ENCODE measurements around the gene PDPK1.

Gene PDPK1

GRCh38 chr16:2507665-2508064 is 30.2 kb upstream of the PDPK1 start:
- peak in 1 of 2 donors; percentile 54 for DNase-seq

GRCh38 chr16:2508722-2509400 is 29.0 kb upstream of the PDPK1 start:
- DNase-seq = no peak

GRCh38 chr16:2511128-2511800 is 26.6 kb upstream of the PDPK1 start:
- no peak for DNase-seq

GRCh38 chr16:2511996-2512734 is 25.7 kb upstream of the PDPK1 start:
- no peak for DNase-seq

- DNase-seq = peak; percentile 38
These were observed 25.0 kb upstream of the PDPK1 start for GRCh38 chr16:2512735-2513404.

GRCh38 chr16:2513405-2514332 is 24.2 kb upstream of the PDPK1 start, which contains the start of gene ATP6V0C:
Gene ATP6V0C, plus strand, starts transcription at chr16:2513952. Its CDS starts 152 bp downstream, at chr16:2514104.
- DNase-seq = peak; percentile 94

- DNase-seq = peak; percentile 54 to 56
These were observed 23.3 kb upstream of the PDPK1 start for GRCh38 chr16:2514333-2515179.

GRCh38 chr16:2515180-2515851 is 22.5 kb upstream of the PDPK1 start:
- DNase-seq = no peak

- DNase-seq = peak in 1 of 2 donors; percentile 50
These were observed 21.2 kb upstream of the PDPK1 start for GRCh38 chr16:2516391-2517240.

- no peak for DNase-seq
These were observed 19.7 kb upstream of the PDPK1 start for GRCh38 chr16:2517954-2518605.

- DNase-seq = no peak
These were observed 18.8 kb upstream of the PDPK1 start for GRCh38 chr16:2518823-2519710.

GRCh38 chr16:2519711-2520080 is 18.1 kb upstream of the PDPK1 start:
- DNase-seq = no peak

- DNase-seq = peak; percentile 90 to 92
These were observed 17.6 kb upstream of the PDPK1 start, which contains the start of gene AMDHD2 for GRCh38 chr16:2520097-2520783. Gene AMDHD2, plus strand, starts transcription at chr16:2520371. Its CDS starts 88 bp downstream, at chr16:2520459.

GRCh38 chr16:2520784-2521531 is 16.9 kb upstream of the PDPK1 start:
- peak; percentile 84 to 86 for DNase-seq

- DNase-seq = no peak
These were observed 14.0 kb upstream of the PDPK1 start for GRCh38 chr16:2523801-2524231.

- DNase-seq = no peak
These were observed 13.4 kb upstream of the PDPK1 start for GRCh38 chr16:2524339-2524938.

All from CD4-positive, alpha-beta T cell treated with Interleukin-1 beta for 1 hour (primary cell).